GM21447 (cell line): ENCODE results near the gene CDKL4.
"Not testable (repeated sequence)": the region's sequence is repeated elsewhere in the genome, so short reads cannot be mapped to it uniquely, and the experiment has no call there.

Experiments used
- ATAC-seq: cut with Tn5 transposase; IDR thresholded peaks from one replicate; pipeline ENCODE4 v1.9.1; 2021; ENCODE audit not compliant: unreplicated experiment

The CDKL4 gene

DNA sequence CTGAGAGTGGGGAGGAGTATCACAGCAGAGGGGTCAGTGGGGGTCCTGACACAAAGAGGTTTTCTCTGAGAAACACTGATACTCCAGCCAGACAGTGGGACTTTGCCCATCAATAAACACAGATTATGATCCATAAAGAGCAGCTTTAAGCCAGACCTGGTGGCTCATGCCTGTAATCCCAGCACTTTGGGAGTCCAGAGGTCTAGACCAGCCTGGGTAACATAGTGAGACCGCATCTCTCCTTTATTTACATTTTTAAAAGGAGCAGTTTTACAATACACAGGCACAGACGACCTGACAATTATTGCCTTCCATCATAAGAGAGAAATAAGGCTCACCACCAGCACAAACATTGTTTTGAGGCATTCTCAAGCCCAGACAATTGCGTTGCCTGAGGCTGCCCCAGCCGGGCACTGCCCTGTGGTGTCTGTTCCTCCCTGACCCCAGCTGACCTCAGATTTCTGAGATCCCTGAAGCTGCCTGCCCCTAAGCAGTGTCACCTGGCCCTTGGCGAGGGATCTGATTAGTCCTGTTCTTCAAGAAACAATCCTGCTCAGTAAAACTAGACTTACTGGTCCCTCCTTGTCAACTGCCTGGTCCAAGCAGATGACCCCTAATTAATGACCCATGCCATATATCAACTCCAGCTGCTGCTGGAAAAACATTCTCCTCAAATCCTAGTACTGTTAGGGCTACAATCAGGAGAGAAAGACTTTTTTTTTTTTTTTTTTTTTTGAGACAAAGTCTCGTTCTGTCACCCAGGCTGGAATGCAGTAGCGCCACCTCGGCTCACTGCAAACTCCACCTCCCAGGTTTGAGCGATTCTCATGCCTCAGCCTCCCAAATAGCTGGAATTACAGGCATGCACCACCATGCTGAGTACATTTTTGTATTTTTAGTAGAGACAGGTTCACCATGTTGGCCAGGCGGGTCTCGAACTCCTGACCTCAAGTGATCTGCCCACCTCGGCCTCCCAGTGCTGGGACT lies 63.5 kb downstream of the CDKL4 start:
- no peak for ATAC-seq

DNA sequence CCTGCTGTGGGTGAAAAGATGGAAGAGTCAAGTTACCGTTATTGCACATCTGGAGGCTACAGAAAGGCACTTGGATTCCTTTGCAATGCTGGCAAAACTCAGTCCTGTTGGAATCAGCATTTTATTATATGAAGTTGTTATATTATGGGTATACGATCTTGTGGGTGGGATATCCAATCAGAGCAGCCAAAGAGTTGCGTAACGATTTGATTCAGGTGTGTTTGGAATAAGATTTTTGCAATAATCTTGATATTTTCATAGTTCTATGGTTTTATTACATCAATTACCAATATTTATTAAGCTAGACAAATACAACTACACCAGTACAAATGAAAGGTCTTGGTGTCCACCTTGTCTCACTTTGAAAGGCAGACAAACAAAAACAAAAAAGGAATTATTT lies 65.0 kb downstream of the CDKL4 start:
- ATAC-seq, result no peak

DNA sequence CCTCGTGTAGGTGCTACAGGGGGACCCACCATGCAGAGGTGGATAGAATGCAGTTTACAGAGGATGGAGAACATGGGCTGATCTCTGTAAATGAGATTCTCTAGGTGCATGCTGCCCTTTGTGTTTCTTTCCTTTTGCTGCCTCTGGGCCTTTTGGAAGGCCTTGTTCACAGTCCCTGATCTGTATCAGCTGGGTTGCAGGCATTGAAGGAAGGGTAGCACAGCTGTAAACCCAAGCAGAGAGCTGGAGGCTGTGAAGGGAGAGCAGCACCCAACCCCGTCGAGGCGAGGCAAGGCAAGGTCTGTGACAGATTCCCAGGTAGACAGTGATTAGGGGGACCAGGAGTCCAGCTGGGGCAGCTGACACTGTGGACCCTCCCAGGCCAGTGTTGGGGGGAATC lies 66.8 kb downstream of the CDKL4 start:
- no peak for ATAC-seq

DNA sequence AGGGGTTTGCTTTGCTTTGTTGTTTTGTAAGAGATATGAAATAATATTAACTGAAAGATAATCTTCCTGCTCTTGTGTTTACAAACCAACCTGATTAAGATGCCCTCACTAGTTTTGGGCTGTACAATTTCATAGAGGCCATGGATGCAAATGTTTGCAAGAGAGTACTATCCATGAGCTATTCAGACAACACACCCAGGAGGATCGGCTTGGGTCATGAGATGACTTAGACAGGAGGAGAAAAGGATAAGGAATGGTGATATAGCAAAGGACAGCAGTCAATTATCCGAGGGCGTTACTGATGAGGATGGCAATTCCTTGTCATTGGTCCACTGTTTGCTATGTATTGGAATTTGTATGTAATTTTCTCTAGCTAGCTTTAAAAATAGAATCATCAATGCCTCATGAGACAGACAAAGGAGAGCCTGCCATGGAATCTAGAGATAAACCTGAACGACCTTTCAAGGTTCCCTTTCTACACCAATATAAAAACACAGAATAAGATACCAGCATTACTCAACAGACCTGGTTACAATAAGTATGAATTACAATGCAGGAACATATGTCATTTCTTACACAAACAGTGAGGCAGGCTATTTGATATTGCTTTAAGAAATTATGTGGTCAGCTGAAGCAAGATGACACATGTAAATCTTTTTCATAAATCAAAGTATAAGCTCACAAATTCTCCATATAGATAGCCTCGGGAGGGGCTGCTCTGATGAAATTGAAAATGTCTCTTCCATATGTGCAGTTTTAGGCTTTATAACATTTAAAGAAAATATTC lies 68.6 kb downstream of the CDKL4 start:
- no peak for ATAC-seq

DNA sequence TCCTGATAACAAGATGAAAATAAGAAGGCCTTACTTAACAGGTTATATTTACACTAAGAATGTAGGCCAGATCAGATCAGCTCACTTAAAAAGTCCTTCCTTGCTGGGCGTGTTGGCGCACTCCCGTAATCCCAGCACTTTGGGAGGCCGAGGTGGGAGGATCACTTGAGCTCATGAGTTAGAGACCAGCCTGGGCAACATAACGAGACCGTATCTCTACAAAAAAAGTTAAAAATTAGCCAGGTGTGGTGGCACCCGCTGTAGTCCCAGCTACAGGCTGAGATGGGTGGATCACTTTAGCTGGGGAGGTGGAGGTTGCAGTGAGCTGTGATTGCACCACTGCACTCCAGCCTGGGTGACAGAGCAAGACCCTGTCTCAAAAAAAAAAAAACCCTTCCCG lies 69.7 kb downstream of the CDKL4 start:
- no peak for ATAC-seq

DNA sequence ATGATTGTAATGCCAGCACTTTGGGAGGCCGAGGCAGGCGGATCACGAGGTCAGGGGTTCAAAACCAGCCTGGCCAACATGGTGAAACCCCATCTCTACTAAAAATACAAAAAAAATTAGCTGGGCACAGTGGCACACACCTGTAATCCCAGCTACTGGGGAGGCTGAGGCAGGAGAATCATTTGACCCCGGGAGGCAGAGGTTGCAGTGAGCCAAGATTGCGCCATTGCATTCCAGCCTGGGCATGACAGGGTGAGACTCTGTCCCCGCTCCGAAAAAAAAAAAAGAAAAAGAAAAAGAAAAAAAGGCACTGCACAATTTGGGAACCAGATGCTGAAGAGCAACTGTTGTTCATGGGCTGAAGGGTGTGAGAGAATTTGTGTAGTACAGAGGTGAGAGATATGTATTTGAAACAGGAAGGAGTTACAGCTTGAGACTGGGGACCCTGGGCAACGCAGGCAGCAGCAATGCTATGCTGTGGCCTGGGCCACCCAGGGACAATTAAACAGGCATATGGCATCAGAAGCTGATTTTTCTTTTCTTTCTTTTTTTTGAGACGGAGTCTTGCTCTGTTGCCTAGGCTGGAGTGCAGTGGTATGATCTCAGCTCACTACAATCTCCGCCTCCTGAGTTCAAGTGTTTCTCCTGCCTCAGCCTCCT lies 71.6 kb downstream of the CDKL4 start:
- ATAC-seq, result not testable (repeated sequence)

DNA sequence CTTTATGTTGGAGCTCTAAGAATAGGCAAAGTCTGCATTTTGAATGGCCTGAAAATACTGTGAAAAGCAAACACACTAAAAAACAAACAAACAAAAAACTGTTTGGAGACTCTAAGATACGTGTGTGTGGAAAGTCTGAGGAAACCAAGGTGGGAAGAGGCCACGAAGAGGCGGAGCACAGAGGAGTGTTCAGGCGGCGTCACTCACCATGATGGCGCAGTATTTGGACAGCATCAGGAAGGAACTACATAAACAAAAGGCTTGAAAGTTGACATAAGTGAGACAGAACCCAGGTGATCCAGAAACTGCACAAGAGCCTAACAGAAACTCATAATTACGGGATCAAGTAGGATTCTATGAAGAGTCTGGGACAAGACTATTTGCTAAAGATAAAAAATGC lies 72.1 kb downstream of the CDKL4 start:
- no peak for ATAC-seq

DNA sequence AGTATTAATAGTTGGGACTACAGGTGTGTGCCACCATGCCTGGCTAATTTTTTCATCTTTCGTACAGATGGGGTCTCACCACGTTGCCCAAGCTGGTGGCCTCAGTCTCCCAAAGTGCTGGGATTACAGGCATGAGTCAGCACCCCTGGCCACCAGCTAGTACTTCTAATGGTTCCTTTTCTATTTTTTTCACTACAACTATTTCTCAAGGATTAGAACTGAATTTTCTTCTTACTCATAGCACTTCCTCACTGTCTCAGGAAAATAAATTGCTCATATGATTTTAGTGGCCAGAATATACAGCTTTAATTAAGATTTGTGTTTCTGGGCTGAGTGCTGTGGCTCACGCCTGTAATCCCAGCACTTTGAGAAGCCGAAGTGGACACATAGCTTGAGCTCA lies 79.7 kb downstream of the CDKL4 start:
- ATAC-seq, result no peak

DNA sequence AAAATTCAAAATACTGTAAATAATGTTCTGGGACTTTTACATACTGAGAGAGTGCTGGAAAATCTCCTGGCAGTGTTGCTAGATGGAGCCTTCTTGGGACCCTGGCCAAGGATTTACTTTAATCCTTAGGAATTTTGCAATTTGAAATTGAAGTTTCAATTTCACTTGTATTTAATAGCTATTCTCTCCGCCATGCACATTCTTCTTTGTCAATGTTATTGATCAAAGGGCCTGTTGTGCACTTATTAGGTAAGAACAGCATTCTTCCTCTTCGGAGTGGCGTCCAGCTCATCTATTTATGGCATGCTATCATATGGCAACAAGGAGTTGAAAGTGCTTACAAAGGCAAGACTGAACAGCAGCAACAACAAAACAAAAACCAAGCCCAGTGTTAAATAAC lies 82.8 kb downstream of the CDKL4 start:
- ATAC-seq, result no peak

DNA sequence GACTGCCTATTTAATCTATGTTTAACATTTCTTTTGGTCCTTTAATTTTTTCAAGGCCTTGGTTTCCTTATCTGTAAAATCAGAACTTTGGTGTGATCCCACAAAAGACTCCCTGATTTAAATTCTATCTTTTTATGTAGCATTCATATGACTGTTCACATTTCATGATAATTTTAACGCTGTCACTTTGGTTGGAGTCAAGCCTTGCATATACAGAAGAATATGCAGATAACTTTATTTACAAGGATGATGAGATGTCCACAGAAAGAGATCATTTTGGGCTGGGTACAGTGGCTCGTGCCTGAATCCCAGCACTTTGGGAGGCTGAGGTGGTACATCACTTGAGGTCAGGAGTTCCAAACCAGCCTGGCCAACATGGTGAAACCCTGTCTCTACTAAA lies 84.5 kb downstream of the CDKL4 start:
- no peak for ATAC-seq

DNA sequence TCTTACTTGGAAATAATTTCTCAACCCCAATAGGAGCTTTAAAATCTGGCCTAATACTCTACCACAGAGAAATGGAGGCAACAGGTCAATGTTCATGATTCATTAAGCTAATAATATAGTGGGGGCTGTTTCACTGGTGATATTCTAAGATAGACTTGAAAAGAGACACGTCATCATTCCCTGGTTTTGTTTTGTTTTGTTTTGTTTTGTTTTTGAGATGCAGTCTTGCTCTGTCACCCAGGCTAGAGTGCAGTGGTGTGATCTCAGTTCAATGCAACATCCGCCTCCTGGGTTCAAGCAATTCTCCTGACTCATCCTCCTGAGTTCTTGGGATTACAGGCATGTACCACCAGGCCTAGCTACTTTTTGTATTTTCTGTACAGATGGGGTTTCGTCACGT lies 85.4 kb downstream of the CDKL4 start:
- no peak for ATAC-seq

DNA sequence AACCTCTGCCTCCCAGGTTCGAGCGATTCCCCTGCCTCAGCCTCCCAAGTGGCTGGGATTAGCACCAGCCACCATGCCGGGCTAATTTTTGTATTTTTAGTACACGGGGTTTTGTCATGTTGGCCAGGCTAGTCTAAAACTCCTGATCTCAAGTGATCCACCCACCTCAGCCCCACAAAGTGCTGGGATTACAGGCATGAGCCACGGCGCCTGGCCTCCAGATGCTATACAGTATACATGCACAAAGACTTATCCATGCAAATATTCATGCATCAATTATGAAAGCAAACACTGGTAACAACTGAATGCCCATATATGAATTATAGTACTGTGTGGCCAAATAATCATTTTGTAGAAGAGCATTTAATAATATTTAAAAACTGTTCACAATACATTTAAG lies 86.9 kb downstream of the CDKL4 start:
- ATAC-seq, result no peak

DNA sequence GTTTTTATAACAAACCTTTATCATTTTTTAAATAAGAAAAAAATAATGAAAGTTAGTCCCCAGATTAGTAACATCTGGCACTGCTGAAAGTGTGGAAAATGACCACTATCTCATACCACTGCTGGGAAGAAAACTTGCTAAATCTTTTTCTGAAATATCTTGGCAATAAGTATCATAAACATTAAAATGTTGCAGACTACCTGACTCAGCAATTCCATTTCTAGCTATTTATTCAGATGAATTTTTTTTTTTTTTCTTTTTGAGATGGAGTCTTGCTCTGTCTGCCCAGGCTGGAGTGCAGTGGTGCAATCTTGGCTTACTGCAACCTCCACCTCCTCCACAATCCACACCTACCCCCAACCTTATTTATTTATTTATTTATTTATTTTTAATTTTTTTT lies 87.7 kb downstream of the CDKL4 start:
- ATAC-seq, result no peak

DNA sequence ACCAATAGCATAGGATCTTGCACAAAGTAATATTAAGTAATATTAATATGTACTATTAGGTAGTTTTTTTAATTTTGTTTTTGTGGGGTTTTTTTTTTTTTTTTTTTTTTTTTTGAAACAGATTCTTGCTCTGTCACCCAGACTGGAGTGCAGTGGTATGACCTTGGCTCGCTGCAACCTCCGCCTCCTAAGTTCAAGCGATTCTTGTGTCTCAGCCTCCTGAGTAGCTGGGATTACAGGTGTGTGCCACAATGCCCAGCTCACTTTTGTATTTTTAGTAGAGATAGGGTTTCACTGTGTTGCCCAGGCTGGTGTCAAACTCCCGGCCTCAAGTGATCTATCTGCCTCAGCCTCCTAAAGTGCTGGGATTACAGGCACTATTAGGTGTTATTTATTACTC lies 88.2 kb downstream of the CDKL4 start:
- not testable (repeated sequence) for ATAC-seq

DNA sequence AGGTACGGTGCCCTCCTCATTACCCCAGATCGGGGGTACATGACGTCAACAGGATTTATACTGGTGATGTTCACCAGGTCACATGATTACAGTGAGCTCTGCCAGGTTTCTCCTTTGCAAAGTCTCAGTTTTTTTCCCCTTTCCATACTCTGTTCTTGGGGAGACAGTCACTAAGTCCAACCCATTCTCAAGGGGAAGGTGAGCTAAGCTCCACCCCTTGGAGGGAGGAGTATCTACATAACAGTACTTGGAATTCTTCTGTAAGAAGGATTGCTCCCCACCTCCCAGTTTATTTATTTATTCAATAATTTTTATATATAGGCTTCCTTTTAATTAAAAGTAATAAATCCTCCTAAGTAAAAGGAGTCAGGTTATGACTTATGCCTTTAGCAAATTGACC lies 88.8 kb downstream of the CDKL4 start:
- no peak for ATAC-seq

DNA sequence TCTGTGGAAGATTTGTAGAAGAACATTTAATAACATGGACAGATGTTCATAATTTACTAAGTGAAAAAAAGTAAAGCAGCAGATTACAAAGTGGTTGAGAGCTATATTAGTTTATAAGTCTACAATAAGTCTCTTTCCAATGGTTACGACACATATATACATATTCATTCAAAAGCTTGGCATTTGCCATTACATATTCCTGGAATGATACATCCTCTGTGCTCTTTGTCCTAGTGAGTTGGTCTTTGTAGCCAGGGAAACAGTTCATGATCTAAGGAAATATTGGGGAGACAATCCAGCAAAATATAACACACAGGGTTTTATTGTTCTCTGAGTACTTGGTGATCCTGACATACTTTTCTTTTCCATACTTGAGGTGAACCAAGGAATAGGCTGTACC lies 90.5 kb downstream of the CDKL4 start:
- ATAC-seq, result no peak

DNA sequence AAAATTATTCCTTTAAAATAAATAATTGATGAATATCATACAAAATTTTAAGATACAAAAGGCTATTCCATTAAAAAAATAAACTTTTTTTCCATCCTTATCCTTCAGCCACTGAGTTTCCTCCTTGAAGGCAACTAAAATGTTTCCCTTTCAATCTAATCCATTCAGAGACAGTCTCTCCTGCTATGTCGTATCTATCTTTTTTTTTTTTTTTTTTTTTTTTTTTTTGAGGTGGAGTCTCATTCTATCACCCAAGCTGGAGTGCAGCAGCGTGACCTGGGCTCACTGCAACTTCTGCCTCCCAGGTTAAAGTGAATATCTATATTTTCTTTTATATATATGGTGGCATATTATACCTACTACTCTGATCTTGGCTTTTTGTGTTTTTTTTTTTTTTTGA lies 91.3 kb downstream of the CDKL4 start:
- ATAC-seq, result no peak

DNA sequence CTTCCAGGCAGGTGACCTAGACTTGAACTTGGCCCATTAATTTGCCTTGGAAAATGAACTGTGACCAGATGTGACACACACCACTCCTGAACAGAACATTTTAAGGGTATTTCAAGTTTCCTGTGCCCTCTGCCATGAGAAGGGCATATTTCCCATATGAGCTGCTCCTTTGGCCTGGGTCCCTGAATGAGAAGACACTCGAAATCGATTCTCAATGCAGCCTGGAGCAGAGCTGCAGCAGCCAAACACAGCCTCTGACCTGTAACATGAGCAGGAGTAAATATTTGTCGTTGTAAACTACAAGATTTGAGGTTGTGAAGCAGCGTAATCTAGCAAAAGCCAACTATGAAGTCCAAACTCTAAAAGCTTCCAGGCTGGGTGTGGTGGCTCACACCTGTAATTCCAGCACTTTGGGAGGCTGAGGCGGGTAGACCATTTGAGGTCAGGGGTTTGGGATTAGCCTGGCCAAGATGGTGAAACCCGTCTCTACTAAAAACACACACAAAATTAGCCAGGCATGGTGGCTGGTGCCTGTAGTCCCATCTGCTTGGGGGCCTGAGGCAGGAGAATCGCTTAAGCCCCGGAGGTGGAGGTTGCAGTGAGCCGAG lies 92.8 kb downstream of the CDKL4 start:
- ATAC-seq, result no peak

DNA sequence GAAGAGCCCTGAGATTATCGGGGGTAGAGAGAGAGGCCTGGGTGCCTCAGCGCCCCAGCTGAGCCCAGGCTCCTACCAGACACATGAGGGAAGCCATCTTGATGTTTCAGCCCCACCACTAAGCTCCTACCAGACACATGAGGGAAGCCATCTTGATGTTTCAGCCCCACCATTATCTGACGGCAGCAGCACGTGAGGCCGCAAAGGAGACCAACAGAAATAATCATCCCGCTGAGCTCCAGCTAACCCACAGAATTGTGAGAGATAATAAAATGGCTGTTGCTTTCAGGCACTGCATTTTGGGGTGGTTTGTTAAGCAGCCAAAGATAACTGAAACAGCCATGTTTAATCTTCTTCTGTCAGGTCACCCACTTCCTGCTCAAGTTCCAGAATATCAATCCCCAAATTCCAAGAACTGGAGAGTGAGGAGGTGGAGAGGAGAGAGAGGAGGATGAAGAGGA lies 93.6 kb downstream of the CDKL4 start:
- ATAC-seq, result no peak

DNA sequence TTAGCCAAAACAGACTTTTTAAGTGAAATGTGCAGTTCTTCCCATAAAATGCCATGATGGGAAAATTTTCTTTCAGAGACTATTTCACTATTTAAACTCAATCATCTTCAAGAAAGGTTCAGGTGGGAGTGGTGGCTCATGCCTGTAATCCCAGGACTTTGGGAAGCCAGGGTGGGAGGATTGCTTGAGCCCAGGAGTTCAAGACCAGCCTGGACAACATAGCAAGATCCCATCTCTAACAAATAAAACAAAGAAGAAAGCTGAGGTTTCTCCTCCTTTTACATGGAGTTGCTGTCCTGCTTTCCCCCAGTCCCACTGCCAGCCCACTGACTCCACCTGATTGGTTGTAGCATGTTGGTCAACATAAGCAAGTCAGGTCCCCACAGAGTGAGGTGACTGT lies 97.1 kb downstream of the CDKL4 start:
- ATAC-seq, result no peak

DNA sequence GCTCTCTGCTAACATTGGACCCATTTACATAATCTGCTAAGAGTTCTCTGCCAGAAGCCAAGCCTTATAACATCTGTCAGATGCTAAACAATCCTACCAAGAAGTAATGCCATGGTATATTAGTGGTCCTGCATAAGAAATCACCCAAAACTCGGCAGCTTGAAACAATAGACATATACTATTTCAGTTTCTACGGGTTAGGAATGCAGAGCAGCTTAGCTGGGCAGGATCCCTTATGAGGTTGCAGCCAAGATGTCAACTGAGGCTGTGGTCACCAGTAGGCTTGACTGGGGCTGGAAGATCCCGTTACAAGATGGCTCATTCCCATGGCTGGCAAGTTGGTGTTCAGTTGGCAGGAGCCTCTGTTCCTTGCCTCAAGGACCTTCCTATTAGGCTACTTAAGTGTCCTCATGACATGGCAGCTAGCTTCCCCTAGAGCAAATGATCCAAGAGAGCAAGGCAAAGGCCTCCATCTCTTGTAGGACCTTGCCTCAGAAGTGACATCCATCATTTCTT lies 97.8 kb downstream of the CDKL4 start:
- ATAC-seq, result no peak
